NOMO-1 (cell line): ENCODE measurements around the gene CISD3.

Source experiments
- DNase-seq, 2 experiments: peaks; one replicate each; lab custom pipeline; 2025; ENCODE audit not compliant: unreplicated experiment in 2 of 2; lab: John Stamatoyannopoulos, UW

CISD3 gene

GRCh38 chr17:38729886-38730525 lies at the start of gene CISD3:
CISD3 (plus strand) TSS chr17:38730341; CDS start chr17:38730359, 18 bp downstream.
- peak; percentile 84 to 93 for DNase-seq

- no peak for DNase-seq
Measured at GRCh38 chr17:38681096-38681495, 49.0 kb upstream of the CISD3 start.

GRCh38 chr17:38685491-38685890 lies 44.6 kb upstream of the CISD3 start:
- no peak for DNase-seq

- no peak for DNase-seq
Measured at GRCh38 chr17:38687286-38687685, 42.9 kb upstream of the CISD3 start.

GRCh38 chr17:38690386-38690785 lies 39.8 kb upstream of the CISD3 start:
- DNase-seq: no peak

- no peak for DNase-seq
Measured at GRCh38 chr17:38691154-38691553, 39.0 kb upstream of the CISD3 start.

- no peak for DNase-seq
Measured at GRCh38 chr17:38693700-38694329, 36.3 kb upstream of the CISD3 start.

GRCh38 chr17:38697061-38697820 lies 32.9 kb upstream of the CISD3 start:
- DNase-seq: no peak

- no peak for DNase-seq
Measured at GRCh38 chr17:38698760-38699159, 31.4 kb upstream of the CISD3 start.

GRCh38 chr17:38701504-38702165 lies 28.5 kb upstream of the CISD3 start:
- peak; percentile 50 to 56 for DNase-seq

GRCh38 chr17:38702166-38702915 lies 27.8 kb upstream of the CISD3 start:
- peak; percentile 78 to 89 for DNase-seq

GRCh38 chr17:38702916-38703741 lies 27.0 kb upstream of the CISD3 start:
- no peak for DNase-seq

- peak; percentile 64 to 78 for DNase-seq
Measured at GRCh38 chr17:38703742-38704605, 26.2 kb upstream of the CISD3 start.

- peak; percentile 75 to 76 for DNase-seq
Measured at GRCh38 chr17:38704606-38705522, 25.3 kb upstream of the CISD3 start, which contains the start of gene MLLT6. MLLT6 (plus strand) TSS chr17:38705273; CDS start chr17:38705633, 360 bp downstream.

- no peak for DNase-seq
Measured at GRCh38 chr17:38705523-38705802, 24.7 kb upstream of the CISD3 start.

- DNase-seq: no peak
Measured at GRCh38 chr17:38705803-38706504, 24.2 kb upstream of the CISD3 start.

- DNase-seq: no peak
Measured at GRCh38 chr17:38706505-38707216, 23.5 kb upstream of the CISD3 start.
